T-helper 17 cell (primary cell): Measurements from ENCODE around the gene SUSD6. TPM values are rescaled to one million over a fixed set of nuclear protein-coding genes. Genes with fewer than 3 reads are reported as not detected.
A peak's percentile ranks its signal among the peaks of the same experiment; 100 is the strongest.

ENCODE experiments used
- ATAC-seq: fragments of 150-1000 bp; cut with Tn5 transposase; 2 replicates; pipeline ENCODE4 v1.10.0; 2021; ENCODE audit warnings: mild to moderate bottlenecking, moderate library complexity
- DNase-seq, 3 donors: peaks; one replicate each; pipeline versions ENCODE4 v3.0.0 to v3.0.0-alpha.2; 2020 to 2021
- H3K9me3 ChIP-seq: one replicate; pipeline ENCODE4 v1.7.0; 2013; ENCODE audit warnings: low read length, mild to moderate bottlenecking; ENCODE audit not compliant: control insufficient read depth, poor library complexity, severe bottlenecking
- H3K27ac Mint-ChIP-seq: one replicate; pipeline ENCODE4 v1.8.0; 2022; ENCODE audit warnings: mild to moderate bottlenecking, moderate library complexity, mixed read lengths
- H3K27me3 Mint-ChIP-seq: one replicate; pipeline ENCODE4 v1.8.0; 2022; ENCODE audit warnings: mixed read lengths
- H3K36me3 Mint-ChIP-seq: one replicate; pipeline ENCODE4 v1.8.0; 2022; ENCODE audit warnings: low read depth, mixed read lengths
- H3K4me1 Mint-ChIP-seq: one replicate; pipeline ENCODE4 v1.8.0; 2022; ENCODE audit warnings: mild to moderate bottlenecking, mixed read lengths
- H3K4me3 Mint-ChIP-seq: one replicate; pipeline ENCODE4 v1.8.0; 2022; ENCODE audit warnings: mild to moderate bottlenecking, moderate library complexity, mixed read lengths
- total RNA-seq, 4 donors: library from RNA in 2 of 4; stranded (reverse) in 2 of 4; gene quantifications; one replicate each; pipeline ENCODE4 v1.2.3 and lab custom pipeline; 2022 to 2026

SUSD6 gene
- total RNA-seq, 2 donors from 2014 or later = 94.7 to 101 TPM

GRCh38 chr14:69652942-69653684 lies 41.7 kb downstream of the SUSD6 start:
- H3K4me3 Mint-ChIP-seq = peak overlapping the region; percentile 19
- peak overlapping the region; percentile 66 for H3K27ac Mint-ChIP-seq
- DNase-seq (no peak), ATAC-seq (peak; percentile 46)
- no peaks in the 10 kb centered on the region for H3K27me3 Mint-ChIP-seq
- H3K9me3 ChIP-seq = no peaks in the 10 kb centered on the region
- H3K36me3 Mint-ChIP-seq = no peaks in the 10 kb centered on the region
- H3K4me1 Mint-ChIP-seq = peaks cover 72% of the 10 kb centered on the region

GRCh38 chr14:69654116-69654515 lies 42.7 kb downstream of the SUSD6 start:
- ATAC-seq = no peak
- Mint-ChIP-seq H3K36me3 (no peaks in the 10 kb centered on the region), H3K27ac (peak overlapping the region; percentile 66), H3K4me3 (peak overlapping the region; percentile 69), H3K4me1 (peaks cover 72% of the 10 kb centered on the region), H3K27me3 (no peaks in the 10 kb centered on the region)
- no peaks in the 10 kb centered on the region for H3K9me3 ChIP-seq
- DNase-seq = no peak

DNA sequence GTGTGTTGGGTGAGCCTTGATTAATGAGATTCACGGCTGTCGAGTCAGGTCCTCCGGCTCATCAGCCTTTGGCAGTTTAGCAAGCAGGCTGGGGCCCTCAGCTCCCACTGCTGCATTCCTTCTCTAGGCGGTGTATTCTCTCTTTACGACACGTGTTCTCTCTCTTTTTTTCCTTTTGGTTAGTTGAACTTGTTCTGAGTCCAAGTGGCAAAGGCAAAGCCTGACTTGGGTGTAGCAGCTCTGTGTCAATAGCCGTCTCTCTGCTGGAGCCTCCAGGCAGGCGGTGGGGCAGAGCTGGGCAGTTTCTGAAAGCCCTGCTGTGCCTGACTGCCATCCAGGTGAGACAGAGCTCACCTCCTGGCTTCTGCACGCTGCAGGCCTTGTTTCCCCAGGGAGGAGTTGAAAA lies 46.6 kb downstream of the SUSD6 start:
- Mint-ChIP-seq H3K4me1 (peaks cover 75% of the 10 kb centered on the region), H3K36me3 (peaks cover 3% of the 10 kb centered on the region), H3K27ac (peak overlapping the region; percentile 73), H3K27me3 (no peaks in the 10 kb centered on the region), H3K4me3 (peak overlapping the region; percentile 39)
- DNase-seq (no peak), ATAC-seq (no peak)
- no peaks in the 10 kb centered on the region for H3K9me3 ChIP-seq

DNA sequence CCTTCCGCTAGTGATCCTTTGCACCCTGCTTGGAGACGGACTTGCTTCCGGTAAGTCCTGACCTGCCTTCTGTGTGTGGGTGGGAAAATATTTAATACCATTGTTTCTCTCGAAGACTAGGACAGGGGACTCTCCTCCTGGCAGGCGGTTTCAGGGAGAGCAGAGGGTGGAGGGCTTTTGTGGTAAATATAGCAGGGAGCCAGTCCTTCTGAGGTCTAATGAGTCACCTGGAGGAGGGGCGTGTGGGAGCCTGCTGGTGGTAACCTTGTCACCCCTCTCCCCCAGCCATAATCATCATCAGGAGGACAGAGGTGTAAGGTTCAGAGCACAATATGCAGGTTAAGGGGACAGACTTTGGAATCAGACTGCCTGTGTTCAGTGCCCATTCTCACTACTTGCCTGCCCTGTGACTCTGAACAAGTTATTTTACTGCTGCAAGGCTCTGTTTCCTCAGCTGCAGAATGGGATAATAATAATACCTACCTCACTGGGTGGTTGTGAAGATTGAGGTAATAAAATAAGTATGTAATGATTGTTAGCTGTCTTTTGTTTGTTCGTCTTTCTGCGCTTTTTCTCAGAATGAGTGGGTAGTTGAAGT lies 47.4 kb downstream of the SUSD6 start:
- peak; percentile 61 for ATAC-seq
- Mint-ChIP-seq H3K4me3 (no peak overlapping the region), H3K4me1 (peaks cover 75% of the 10 kb centered on the region), H3K36me3 (peaks cover 3% of the 10 kb centered on the region), H3K27ac (peak overlapping the region; percentile 73), H3K27me3 (no peaks in the 10 kb centered on the region)
- H3K9me3 ChIP-seq = no peaks in the 10 kb centered on the region
- no peak for DNase-seq

DNA sequence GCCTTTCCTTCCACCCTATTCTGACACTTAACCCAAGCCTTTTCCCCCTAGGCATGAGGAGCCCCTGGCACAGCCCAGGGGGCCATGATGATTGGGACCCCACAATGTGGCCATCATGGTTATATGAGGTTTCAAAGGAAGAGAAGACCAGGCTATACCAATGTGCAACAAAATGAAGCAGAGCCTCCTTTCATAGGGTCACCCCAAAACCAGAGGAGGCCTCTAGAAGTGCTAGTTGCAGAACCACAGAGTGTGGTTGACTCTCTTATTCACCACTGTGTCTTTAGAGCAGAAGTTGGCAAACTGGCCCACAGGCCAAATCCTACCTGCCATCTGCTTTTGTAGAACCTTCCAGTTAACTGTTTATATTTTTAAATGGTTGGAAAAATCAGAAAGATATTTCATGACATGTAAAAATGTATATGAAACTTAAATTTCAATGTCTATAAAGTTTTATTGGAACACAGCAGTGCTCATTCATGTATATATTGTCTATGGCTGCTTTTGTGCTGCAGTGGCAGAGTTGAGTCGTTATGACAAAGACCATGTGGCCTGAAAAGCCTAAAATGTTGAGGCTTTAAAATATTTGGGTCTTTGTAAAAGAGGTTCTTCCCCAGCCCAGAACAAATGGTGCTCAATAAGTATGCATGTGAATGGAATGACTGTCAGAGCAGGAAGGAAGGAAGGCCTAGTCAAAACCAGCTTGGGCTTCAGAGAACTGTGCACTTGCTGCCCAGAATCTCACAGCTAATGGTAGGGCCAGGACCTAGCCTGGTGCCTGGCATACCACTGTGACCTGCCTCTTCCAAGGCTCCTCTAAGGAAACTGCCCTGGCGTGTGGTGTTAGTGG lies 49.2 kb downstream of the SUSD6 start:
- DNase-seq (no peak), ATAC-seq (no peak)
- Mint-ChIP-seq H3K27me3 (no peaks in the 10 kb centered on the region), H3K4me1 (peaks cover 70% of the 10 kb centered on the region), H3K4me3 (peak overlapping the region; percentile 36), H3K36me3 (peaks cover 3% of the 10 kb centered on the region), H3K27ac (no peak overlapping the region)
- H3K9me3 ChIP-seq = no peaks in the 10 kb centered on the region

GRCh38 chr14:69661194-69661537 lies 49.8 kb downstream of the SUSD6 start:
- DNase-seq (no peak), ATAC-seq (no peak)
- Mint-ChIP-seq H3K27me3 (no peaks in the 10 kb centered on the region), H3K4me1 (peaks cover 70% of the 10 kb centered on the region), H3K4me3 (no peak overlapping the region), H3K36me3 (peaks cover 3% of the 10 kb centered on the region), H3K27ac (no peak overlapping the region)
- H3K9me3 ChIP-seq = no peaks in the 10 kb centered on the region

GRCh38 chr14:69662636-69663299 lies 51.4 kb downstream of the SUSD6 start:
- peak overlapping the region; percentile 5 for H3K4me3 Mint-ChIP-seq
- H3K27ac Mint-ChIP-seq = peak overlapping the region; percentile 21
- H3K4me1 Mint-ChIP-seq = peaks cover 72% of the 10 kb centered on the region
- no peak for DNase-seq
- H3K9me3 ChIP-seq = no peaks in the 10 kb centered on the region
- H3K27me3 Mint-ChIP-seq = no peaks in the 10 kb centered on the region
- no peak for ATAC-seq
- H3K36me3 Mint-ChIP-seq = peaks cover 3% of the 10 kb centered on the region

DNA sequence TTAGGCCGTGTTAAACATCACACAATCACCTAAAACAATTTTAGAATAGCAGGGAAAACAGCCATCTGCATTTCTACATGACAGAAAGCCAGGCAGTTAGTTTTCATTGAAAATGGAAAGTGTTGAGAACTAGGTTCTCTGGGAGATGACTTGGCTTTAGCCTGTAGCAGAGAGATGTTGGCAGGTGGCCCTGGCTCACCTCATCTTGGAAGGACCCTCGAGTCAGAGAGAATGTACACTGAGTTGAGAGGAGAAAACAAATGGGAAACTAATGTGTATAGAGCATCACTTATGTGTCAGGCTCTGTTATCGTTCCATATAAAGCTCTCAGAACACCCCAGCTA lies 51.9 kb downstream of the SUSD6 start:
- Mint-ChIP-seq H3K27me3 (no peaks in the 10 kb centered on the region), H3K4me3 (no peak overlapping the region), H3K27ac (peak overlapping the region; percentile 21), H3K4me1 (peaks cover 69% of the 10 kb centered on the region), H3K36me3 (peaks cover 3% of the 10 kb centered on the region)
- no peak for DNase-seq
- no peaks in the 10 kb centered on the region for H3K9me3 ChIP-seq
- ATAC-seq = no peak

DNA sequence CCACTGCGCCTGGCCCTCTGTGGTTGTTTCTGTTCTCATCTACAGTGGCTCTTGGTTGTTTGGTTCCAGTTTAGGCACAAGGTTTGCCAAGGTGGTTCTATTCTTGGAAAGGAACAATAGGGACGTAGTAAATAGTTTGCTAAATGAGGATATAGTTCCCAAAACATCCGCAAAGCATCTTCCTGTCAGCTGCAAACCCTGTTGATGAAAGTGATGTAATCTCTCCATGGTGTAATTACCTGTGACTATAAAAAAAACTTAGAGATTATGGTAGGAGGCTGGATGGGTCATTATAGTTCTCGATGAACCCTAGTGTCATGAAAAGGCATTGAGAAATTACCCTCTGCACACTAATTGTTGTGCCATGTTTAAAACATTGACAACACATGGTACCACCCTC lies 52.9 kb downstream of the SUSD6 start:
- peaks cover 68% of the 10 kb centered on the region for H3K4me1 Mint-ChIP-seq
- peaks cover 3% of the 10 kb centered on the region for H3K36me3 Mint-ChIP-seq

GRCh38 chr14:69664865-69665526 lies 53.6 kb downstream of the SUSD6 start:
- peak overlapping the region; percentile 29 for H3K27ac Mint-ChIP-seq
- no peaks in the 10 kb centered on the region for H3K27me3 Mint-ChIP-seq
- H3K4me3 Mint-ChIP-seq = no peak overlapping the region
- ATAC-seq (no peak), DNase-seq (no peak)
- H3K36me3 Mint-ChIP-seq = peaks cover 3% of the 10 kb centered on the region
- H3K9me3 ChIP-seq = no peaks in the 10 kb centered on the region
- peaks cover 69% of the 10 kb centered on the region for H3K4me1 Mint-ChIP-seq

More for the DNA sequence above, 52.9 kb downstream of the SUSD6 start:
- Mint-ChIP-seq H3K27ac (peak overlapping the region; percentile 29), H3K27me3 (no peaks in the 10 kb centered on the region), H3K4me3 (no peak overlapping the region)
- DNase-seq = no peak
- H3K9me3 ChIP-seq = no peaks in the 10 kb centered on the region
- no peak for ATAC-seq

GRCh38 chr14:69665631-69666030 lies 54.2 kb downstream of the SUSD6 start:
- no peaks in the 10 kb centered on the region for H3K36me3 Mint-ChIP-seq
- H3K4me1 Mint-ChIP-seq = peaks cover 71% of the 10 kb centered on the region
- H3K9me3 ChIP-seq = no peaks in the 10 kb centered on the region
- no peaks in the 10 kb centered on the region for H3K27me3 Mint-ChIP-seq
- ATAC-seq = no peak
- H3K4me3 Mint-ChIP-seq = peak overlapping the region; percentile 3
- DNase-seq = no peak
- peak overlapping the region; percentile 57 for H3K27ac Mint-ChIP-seq

GRCh38 chr14:69666112-69666511 lies 54.7 kb downstream of the SUSD6 start:
- Mint-ChIP-seq H3K4me3 (no peak overlapping the region), H3K36me3 (peaks cover 3% of the 10 kb centered on the region), H3K27ac (peak overlapping the region; percentile 57), H3K27me3 (no peaks in the 10 kb centered on the region), H3K4me1 (peaks cover 71% of the 10 kb centered on the region)
- DNase-seq (no peak), ATAC-seq (no peak)
- no peaks in the 10 kb centered on the region for H3K9me3 ChIP-seq
